GM18498 (cell line): ENCODE data around the gene SLC7A5.
"Not testable (repeated sequence)": the region's sequence is repeated elsewhere in the genome, so short reads cannot be mapped to it uniquely, and the experiment has no call there.

ENCODE experiments used
- ATAC-seq: cut with Tn5 transposase; IDR thresholded peaks from one replicate; pipeline ENCODE4 v1.9.1; 2021; ENCODE audit warnings: mild to moderate bottlenecking, moderate library complexity; ENCODE audit not compliant: unreplicated experiment

SLC7A5 gene

GRCh38 chr16:87834005-87834667, 35.2 kb downstream of the SLC7A5 start:
- no peak for ATAC-seq

- no peak for ATAC-seq
Observed at GRCh38 chr16:87833548-87833947, 35.8 kb downstream of the SLC7A5 start.

- no peak for ATAC-seq
Observed at GRCh38 chr16:87832741-87833502, 36.4 kb downstream of the SLC7A5 start.

GRCh38 chr16:87832137-87832527, 37.2 kb downstream of the SLC7A5 start:
- ATAC-seq, result no peak

GRCh38 chr16:87831421-87832136, 37.7 kb downstream of the SLC7A5 start:
- no peak for ATAC-seq

GRCh38 chr16:87830673-87831420, 38.5 kb downstream of the SLC7A5 start:
- ATAC-seq, result no peak

GRCh38 chr16:87829988-87830672, 39.2 kb downstream of the SLC7A5 start:
- no peak for ATAC-seq

GRCh38 chr16:87829622-87829980, 39.7 kb downstream of the SLC7A5 start:
- ATAC-seq, result no peak

- no peak for ATAC-seq
Observed at GRCh38 chr16:87828907-87829621, 40.2 kb downstream of the SLC7A5 start.

GRCh38 chr16:87828071-87828906, 41.0 kb downstream of the SLC7A5 start:
- no peak for ATAC-seq

- not testable (repeated sequence) for ATAC-seq
Observed at GRCh38 chr16:87827588-87827915, 41.8 kb downstream of the SLC7A5 start.

- no peak for ATAC-seq
Observed at GRCh38 chr16:87826798-87827587, 42.3 kb downstream of the SLC7A5 start.

GRCh38 chr16:87826407-87826797, 42.9 kb downstream of the SLC7A5 start:
- not testable (repeated sequence) for ATAC-seq

- ATAC-seq, result not testable (repeated sequence)
Observed at GRCh38 chr16:87825842-87826120, 43.5 kb downstream of the SLC7A5 start.

- no peak for ATAC-seq
Observed at GRCh38 chr16:87824991-87825841, 44.1 kb downstream of the SLC7A5 start.

- no peak for ATAC-seq
Observed at GRCh38 chr16:87824016-87824990, 45.0 kb downstream of the SLC7A5 start.
